Hepatic stellate cell (primary cell): ENCODE measurements around the gene LCN1.

Source experiments
- DNase-seq: peaks from one replicate; pipeline ENCODE4 v3.0.0; 2011; ENCODE audit warnings: low spot score

LCN1 gene

DNA sequence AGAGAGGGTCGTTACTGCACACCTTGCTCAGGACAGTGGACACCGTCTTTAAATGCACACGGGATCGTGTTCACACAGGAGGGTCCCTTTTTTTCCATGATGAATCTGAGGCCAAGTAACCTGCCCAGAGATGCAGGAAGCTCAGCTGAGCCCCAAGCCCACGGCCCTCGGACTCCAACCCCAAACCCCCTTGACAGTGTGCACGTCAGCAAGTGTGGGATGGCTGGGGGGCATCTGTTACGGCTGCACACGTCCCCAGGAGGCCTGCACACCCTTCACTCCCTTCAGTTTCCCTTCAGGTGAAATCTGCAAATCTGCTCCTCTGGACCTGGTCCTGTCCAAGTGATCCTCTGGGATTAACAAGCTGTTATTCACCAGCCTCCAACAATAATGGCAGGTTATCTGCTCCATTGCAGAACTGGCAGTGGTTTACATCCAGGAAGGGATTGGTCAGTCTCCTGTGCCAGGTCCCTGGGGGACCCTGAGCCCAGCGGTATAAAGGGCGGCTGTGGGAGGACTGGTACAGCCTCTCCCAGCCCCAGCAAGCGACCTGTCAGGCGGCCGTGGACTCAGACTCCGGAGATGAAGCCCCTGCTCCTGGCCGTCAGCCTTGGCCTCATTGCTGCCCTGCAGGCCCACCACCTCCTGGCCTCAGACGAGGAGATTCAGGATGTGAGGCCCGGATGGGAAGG is at the start of gene LCN1:
TSS of gene LCN1 (plus strand) at position 525 of the 692 bp plus-strand sequence. CDS start at position 583, 58 bp downstream.
- no peak for DNase-seq

DNA sequence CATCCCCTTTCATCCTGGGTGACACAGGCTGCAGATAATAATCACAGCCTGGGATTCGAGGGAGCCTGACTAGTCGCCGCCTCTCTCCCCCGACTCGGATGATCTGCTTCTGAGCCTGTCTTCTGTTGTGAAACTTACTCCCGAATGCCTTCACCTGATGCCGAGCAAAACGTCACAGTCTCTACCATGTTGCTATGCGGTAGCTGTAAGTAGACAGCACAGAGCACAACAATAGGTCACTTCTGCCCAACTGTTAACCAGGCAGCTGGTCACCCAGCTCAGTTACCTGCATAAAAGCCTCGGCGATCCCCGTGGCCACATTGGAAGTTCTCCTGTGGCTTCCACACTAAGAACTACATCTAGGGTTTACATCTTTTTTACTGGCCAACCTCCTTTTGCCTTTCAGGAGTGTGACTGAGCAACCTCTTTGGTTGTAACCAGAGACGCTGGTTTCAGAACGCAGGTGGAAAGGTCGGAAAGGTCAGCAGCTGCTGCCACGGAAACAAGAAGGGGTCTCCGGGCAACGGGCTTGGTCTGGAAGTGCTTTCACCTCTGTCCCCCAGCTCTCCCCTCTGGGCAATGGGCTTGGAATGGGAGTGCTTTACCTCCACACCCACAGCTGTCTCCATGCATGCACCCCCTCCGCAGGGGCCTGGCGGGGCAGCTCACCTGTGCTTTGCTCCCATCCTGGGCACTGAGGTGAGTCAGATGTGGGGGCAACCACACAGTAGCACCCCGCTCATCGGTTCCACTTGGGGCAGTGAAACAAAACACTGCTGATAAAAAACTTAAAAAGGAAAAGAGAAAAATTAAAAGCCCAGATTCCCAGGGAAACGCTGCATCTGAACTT is 49.2 kb upstream of the LCN1 start:
- DNase-seq: no peak

GRCh38 chr9:135473972-135474543 is 47.2 kb upstream of the LCN1 start:
- no peak for DNase-seq

- no peak for DNase-seq
These were observed 46.3 kb upstream of the LCN1 start for GRCh38 chr9:135474915-135475314.

GRCh38 chr9:135476561-135477355 is 44.5 kb upstream of the LCN1 start:
- DNase-seq: no peak

GRCh38 chr9:135478191-135478590 is 43.0 kb upstream of the LCN1 start:
- DNase-seq: no peak

DNA sequence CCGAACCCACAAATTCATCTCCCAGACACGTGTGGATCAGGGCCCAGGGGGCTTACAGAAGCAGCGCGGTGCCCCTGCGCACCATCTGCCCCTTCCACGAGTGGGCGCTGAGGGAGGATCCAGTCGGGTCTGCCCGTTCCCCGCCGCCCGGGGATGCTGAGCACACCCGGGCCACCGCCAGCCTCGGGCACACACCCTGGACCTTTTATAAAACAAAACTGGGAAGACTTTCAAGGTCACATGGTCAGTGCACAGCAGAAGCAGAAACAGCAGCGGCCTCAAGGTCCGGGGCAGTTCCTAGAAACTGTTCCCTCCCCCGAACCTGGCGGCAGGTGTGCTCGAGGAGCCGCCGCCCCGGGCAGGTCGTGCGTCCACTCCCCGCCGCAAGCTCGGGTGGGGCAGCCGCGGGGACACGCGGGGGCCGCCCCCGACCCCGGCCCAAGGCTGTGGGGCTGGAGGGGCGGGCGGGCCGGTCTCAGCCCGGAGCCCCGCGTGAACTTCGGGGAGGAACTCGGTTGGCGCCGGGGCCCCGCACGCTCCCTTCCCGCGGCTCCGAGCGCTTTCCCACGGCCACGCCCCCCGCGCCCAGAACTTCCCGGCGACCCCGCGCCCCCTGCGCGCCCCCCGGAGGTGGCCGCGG is 42.3 kb upstream of the LCN1 start:
- DNase-seq: peak; percentile 50

GRCh38 chr9:135479469-135480052 is 41.7 kb upstream of the LCN1 start, which contains the start of gene PPP1R26:
PPP1R26 (plus strand) TSS chr9:135479782; CDS start chr9:135484511, 4,729 bp downstream.
- no peak for DNase-seq

DNA sequence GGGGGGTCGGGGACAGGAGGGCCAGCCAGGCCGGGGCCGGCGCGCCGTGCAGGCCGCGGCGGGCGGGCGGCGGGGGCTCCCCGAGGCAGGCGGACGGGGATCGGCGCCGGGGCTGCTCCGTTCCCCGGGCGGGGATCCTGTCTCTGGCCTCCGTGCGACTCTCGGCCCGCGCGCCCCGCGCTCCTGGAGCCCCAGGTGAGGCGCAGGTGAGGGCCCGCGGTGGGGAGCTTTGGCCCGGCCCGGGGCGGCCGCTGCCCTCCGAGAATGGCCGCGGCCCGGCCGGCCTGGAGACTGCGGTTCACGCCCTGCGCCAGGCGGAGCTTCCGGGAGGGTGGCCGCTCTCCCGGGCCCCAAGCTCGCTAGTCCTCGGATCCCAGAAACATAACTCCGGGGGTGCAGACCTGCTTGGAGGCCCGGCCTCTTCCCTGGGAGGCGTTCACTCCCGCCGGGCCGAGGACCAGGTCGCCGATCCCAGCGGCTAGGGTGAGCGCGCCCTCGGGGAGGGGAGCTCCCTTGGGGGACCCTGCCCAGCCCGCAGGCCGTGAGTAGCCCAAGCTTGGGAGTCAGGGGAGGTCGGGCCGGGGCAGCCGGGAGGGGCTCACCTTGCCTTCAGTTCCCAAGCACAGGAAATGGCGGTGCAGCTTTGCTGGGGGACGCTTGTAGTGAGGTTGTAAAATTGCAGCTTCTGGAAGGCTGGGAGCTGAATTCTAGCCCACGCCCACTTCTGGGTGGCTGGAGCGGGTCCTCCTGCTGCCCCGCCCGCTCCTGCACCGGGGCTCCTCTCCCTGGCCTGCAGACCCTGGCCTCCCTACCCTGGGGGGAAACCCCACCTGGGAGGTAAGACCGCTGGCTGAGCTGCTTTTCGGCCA is 40.9 kb upstream of the LCN1 start:
- DNase-seq: peak; percentile 71

- DNase-seq: no peak
These were observed 40.3 kb upstream of the LCN1 start for GRCh38 chr9:135480940-135481310.

DNA sequence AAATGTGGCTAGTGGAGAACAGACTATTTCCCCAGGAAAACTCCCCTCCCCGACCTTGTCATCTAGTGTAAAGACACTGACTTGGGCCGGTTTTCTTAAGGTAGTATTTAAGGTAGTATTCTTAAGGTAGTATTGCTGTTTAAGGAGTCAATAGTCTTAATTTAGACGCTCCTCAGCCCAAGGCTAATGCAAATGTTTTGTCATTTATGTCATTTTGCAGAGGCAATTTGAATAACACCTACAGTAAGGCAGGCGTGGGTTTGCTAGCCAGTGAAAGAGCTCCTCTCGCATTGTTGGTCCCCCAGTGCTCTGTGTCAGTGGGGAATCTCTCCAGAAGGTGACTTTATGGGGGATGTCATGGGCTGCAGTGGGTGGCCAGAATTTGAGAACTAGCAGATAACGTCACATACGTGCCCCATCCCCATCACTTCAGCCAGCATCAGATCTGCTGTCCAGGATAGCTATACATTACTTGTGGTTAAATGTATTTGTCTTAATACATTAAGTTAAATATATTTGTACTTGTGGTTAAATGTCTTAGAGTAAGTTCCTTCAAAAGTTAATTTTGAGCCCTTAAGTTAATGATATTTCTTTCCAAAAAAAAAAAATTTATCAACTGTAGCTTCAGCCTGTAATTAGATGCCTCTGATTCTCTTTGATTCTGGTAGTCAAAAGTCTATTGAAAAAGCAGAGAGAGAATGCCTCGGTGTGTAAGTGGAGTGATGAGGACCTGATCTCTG is 39.1 kb upstream of the LCN1 start:
- DNase-seq: no peak

GRCh38 chr9:135484460-135485277 is 36.6 kb upstream of the LCN1 start:
- no peak for DNase-seq

GRCh38 chr9:135485385-135485784 is 35.9 kb upstream of the LCN1 start:
- DNase-seq: no peak

- DNase-seq: no peak
These were observed 35.4 kb upstream of the LCN1 start for GRCh38 chr9:135485832-135486231.

- no peak for DNase-seq
These were observed 34.8 kb upstream of the LCN1 start for GRCh38 chr9:135486267-135487065.

GRCh38 chr9:135487281-135488012 is 33.8 kb upstream of the LCN1 start:
- no peak for DNase-seq

- DNase-seq: no peak
These were observed 33.3 kb upstream of the LCN1 start for GRCh38 chr9:135488013-135488330.
